Transverse colon (tissue), 4 donors: ENCODE results near the gene MAGI2. TPM values are rescaled to one million over a fixed set of nuclear protein-coding genes. Genes with fewer than 3 reads are reported as not detected.

Experiments
- DNase-seq: peaks from one replicate; pipeline ENCODE4 v3.0.0-alpha.2; 2019
- H3K27ac ChIP-seq, 4 donors: fragments of 200-600 bp; sonication (generic); 2 replicates each; pipeline ENCODE4 v1.5.1; 2016 to 2018; ENCODE audit warnings: inconsistent platforms in 4 of 4
- H3K27me3 ChIP-seq: fragments of 200-600 bp; sonication (generic); 2 replicates; pipeline ENCODE4 v1.5.1; 2017; ENCODE audit warnings: inconsistent platforms
- H3K36me3 ChIP-seq, 4 donors: fragments of 200-600 bp; sonication (generic); 2 replicates each; pipeline ENCODE4 v1.5.1; 2017 to 2019; ENCODE audit warnings: inconsistent platforms in 4 of 4
- H3K4me1 ChIP-seq, 4 donors: fragments of 200-600 bp; sonication (generic); 2 replicates each; pipeline ENCODE4 v1.5.1; 2017 to 2020; ENCODE audit warnings: inconsistent platforms in 4 of 4
- H3K4me3 ChIP-seq, 4 donors: fragments of 200-600 bp; sonication (generic); 1 replicate in 1 of 4; 2 replicates in 3 of 4; pipeline versions ENCODE4 v1.5.1 to v1.6.1; 2017 to 2019; ENCODE audit warnings: inconsistent platforms in 4 of 4
- H3K9me3 ChIP-seq, 2 donors: fragments of 200-600 bp; sonication (generic); 2 replicates each; pipeline ENCODE4 v1.5.1; 2017 to 2019; ENCODE audit warnings: inconsistent platforms in 2 of 2
- EP300 ChIP-seq: sonication (generic); formaldehyde crosslinking; IDR thresholded peaks from one replicate; pipeline ENCODE4 v1.6.1; 2017; ENCODE audit warnings: antibody characterized with exemption, low read depth
- POLR2A ChIP-seq: fragments of 450-650 bp; IDR thresholded peaks from one replicate; pipeline ENCODE4 v1.6.1; 2016; ENCODE audit warnings: antibody characterized with exemption, mild to moderate bottlenecking, moderate library complexity
- POLR2AphosphoS5 ChIP-seq, 3 donors: sonication (generic); formaldehyde crosslinking; IDR thresholded peaks; one replicate each; pipeline ENCODE4 v1.6.1; 2016; ENCODE audit warnings: antibody characterized with exemption in 3 of 3
- WGBS, 2 donors: methylation state at CpG; one replicate each; pipeline ENCODE4 v1.1.5; 2018; ENCODE audit warnings: low coverage in 1 of 2; 5-methylcytosine and 5-hydroxymethylcytosine counted together
- in situ Hi-C, 4 donors: fragments of 200-750 bp; cut with MboI; loops; one replicate each; pipeline versions ENCODE4 v1.15.0 to v1.15.1; 2017; ENCODE audit warnings: low sequenced_read_pairs in 3 of 4, low pct_ligation_motif_present in 1 of 4, low pct_unique_long_range_greater_than_20kb in 1 of 4
- intact Hi-C: fragments of 100-400 bp; cut with DNase I; formaldehyde crosslinking; loops from one replicate; pipeline ENCODE4 v1.15.1; 2023; ENCODE audit warnings: low total_unique reads
- total RNA-seq, 4 donors: library from RNA; depleted of rRNA; stranded (reverse); fragments of >200 nt; gene quantifications; one replicate each; pipeline ENCODE4 v1.1.0, GENCODE V29; 2016
- TF ChIP-seq, protein P1 (sequence below), 5 experiments: fragments of 200-600 bp in 3 of 5; fragments of 450-650 bp in 2 of 5; sonication (generic) in 3 of 5; IDR thresholded peaks; 1 replicate in 2 of 5; 2 replicates in 3 of 5; pipeline ENCODE4 v1.5.1; 2016 to 2017; ENCODE audit warnings: antibody characterized with exemption in 5 of 5, inconsistent platforms in 3 of 5, mild to moderate bottlenecking in 2 of 5, moderate library complexity in 1 of 5

Gene MAGI2
- total RNA-seq, 4 donors from 2014 or later: 1.6 to 9.7 (median 4.1) TPM

GRCh38 chr7:78013386-78013785, 1440.1 kb downstream of the MAGI2 start:
- Histone ChIP-seq H3K27ac (no peak overlapping the region), H3K9me3 (no peaks in the 10 kb centered on the region), H3K27me3 (no peaks in the 10 kb centered on the region), H3K4me1 (peaks cover 9 to 15% (median 13%) of the 10 kb centered on the region in 4 donors), H3K4me3 (no peak overlapping the region), H3K36me3 (no peaks in the 10 kb centered on the region)
- in situ Hi-C loops: no loop called here
- intact Hi-C loops: no loop called here
- TF ChIP-seq EP300 (no peak), POLR2A (no peak), POLR2AphosphoS5 (IDR thresholded peaks at IDR 0.05) (no peak)
- TF ChIP-seq, protein P1, sequence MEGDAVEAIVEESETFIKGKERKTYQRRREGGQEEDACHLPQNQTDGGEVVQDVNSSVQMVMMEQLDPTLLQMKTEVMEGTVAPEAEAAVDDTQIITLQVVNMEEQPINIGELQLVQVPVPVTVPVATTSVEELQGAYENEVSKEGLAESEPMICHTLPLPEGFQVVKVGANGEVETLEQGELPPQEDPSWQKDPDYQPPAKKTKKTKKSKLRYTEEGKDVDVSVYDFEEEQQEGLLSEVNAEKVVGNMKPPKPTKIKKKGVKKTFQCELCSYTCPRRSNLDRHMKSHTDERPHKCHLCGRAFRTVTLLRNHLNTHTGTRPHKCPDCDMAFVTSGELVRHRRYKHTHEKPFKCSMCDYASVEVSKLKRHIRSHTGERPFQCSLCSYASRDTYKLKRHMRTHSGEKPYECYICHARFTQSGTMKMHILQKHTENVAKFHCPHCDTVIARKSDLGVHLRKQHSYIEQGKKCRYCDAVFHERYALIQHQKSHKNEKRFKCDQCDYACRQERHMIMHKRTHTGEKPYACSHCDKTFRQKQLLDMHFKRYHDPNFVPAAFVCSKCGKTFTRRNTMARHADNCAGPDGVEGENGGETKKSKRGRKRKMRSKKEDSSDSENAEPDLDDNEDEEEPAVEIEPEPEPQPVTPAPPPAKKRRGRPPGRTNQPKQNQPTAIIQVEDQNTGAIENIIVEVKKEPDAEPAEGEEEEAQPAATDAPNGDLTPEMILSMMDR (IDR thresholded peaks at IDR 0.05): no peak
- 71 to 92% methylated on average over 3 of the region's 3 CpGs for WGBS, 2 donors
- no peak for DNase-seq

GRCh38 chr7:78011642-78012041, 1441.8 kb downstream of the MAGI2 start:
- Histone ChIP-seq H3K4me3 (no peak overlapping the region), H3K27ac (no peak overlapping the region), H3K9me3 (no peaks in the 10 kb centered on the region), H3K27me3 (no peaks in the 10 kb centered on the region), H3K4me1 (no peaks in the 10 kb centered on the region), H3K36me3 (no peaks in the 10 kb centered on the region)
- in situ Hi-C loops: no loop called here
- no peak for TF ChIP-seq POLR2AphosphoS5 (IDR thresholded peaks at IDR 0.05)
- intact Hi-C loops: no loop called here
- no peak for DNase-seq
- 63 to 83% methylated on average over 2 to 5 of the region's 5 CpGs for WGBS, 2 donors

DNA sequence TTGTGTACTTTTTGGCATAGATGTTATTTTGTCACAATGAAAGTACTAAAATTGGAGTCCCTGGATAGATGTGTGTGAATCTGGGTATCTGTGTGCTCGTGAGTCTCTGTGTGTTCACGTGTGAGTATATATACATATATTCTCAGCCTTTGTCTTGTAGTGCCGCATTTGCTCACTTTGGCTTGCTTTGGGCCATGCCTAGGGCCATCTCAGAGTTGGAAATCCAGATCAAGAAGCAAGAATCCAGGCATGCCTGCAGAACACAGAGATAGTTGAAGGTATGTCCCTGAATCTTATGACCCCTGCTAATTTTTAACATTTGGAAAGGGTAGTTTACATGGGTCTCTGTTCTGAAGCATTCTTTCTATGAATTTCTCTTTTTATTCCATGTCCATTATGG, 1446.2 kb downstream of the MAGI2 start:
- no peaks in the 10 kb centered on the region for H3K27me3 ChIP-seq
- DNase-seq: no peak
- intact Hi-C loops: loop anchor here (5.0 kb wide), 1 partner anchor 1625 kb away; no protein-coding TSS in a partner anchor
- no peak overlapping the region for H3K27ac ChIP-seq
- TF ChIP-seq, protein P1 (IDR thresholded peaks at IDR 0.05): no peak
- TF ChIP-seq EP300: no peak
- TF ChIP-seq POLR2AphosphoS5 (IDR thresholded peaks at IDR 0.05): no peak
- no peak for TF ChIP-seq POLR2A
- H3K4me1 ChIP-seq: no peaks in the 10 kb centered on the region
- no peak overlapping the region for H3K4me3 ChIP-seq
- H3K9me3 ChIP-seq: no peaks in the 10 kb centered on the region
- H3K36me3 ChIP-seq: no peaks in the 10 kb centered on the region
- in situ Hi-C loops: no loop called here
- WGBS, 2 donors: 94 to 96% methylated on average over 3 of the region's 3 CpGs

- WGBS, 2 donors: 80 to 94% methylated on average over 1 to 10 of the region's 10 CpGs
- TF ChIP-seq, protein P1 (IDR thresholded peaks at IDR 0.05): no peak
- no peak for TF ChIP-seq POLR2A
- TF ChIP-seq EP300: no peak
- H3K27me3 ChIP-seq: no peaks in the 10 kb centered on the region
- in situ Hi-C loops: no loop called here
- intact Hi-C loops: loop anchor here (5.0 kb wide), 1 partner anchor 1626 kb away; no protein-coding TSS in a partner anchor
- no peaks in the 10 kb centered on the region for H3K36me3 ChIP-seq
- H3K4me3 ChIP-seq: no peak overlapping the region
- no peaks in the 10 kb centered on the region for H3K9me3 ChIP-seq
- H3K27ac ChIP-seq: no peak overlapping the region
- H3K4me1 ChIP-seq: no peaks in the 10 kb centered on the region
- DNase-seq: no peak
Measured at GRCh38 chr7:78006063-78006755, 1447.3 kb downstream of the MAGI2 start.

GRCh38 chr7:78002715-78003114, 1450.8 kb downstream of the MAGI2 start:
- in situ Hi-C loops: no loop called here
- no peaks in the 10 kb centered on the region for H3K36me3 ChIP-seq
- 90 to 94% methylated on average over 3 to 4 of the region's 4 CpGs for WGBS, 2 donors
- no peaks in the 10 kb centered on the region for H3K27me3 ChIP-seq
- H3K27ac ChIP-seq: no peak overlapping the region
- intact Hi-C loops: no loop called here
- no peak overlapping the region for H3K4me3 ChIP-seq
- no peak for DNase-seq
- H3K9me3 ChIP-seq: no peaks in the 10 kb centered on the region
- no peaks in the 10 kb centered on the region for H3K4me1 ChIP-seq
- TF ChIP-seq POLR2AphosphoS5 (IDR thresholded peaks at IDR 0.05): no peak
- TF ChIP-seq, protein P1 (IDR thresholded peaks at IDR 0.05): no peak
